ENCODE measurements around the gene AUTS2. TPM values are rescaled to one million over a fixed set of nuclear protein-coding genes. Genes with fewer than 3 reads are reported as not detected.

The AUTS2 gene
- total RNA-seq, 1 experiment from 2014 or later, result 256 TPM

GRCh38 chr7:70492625-70493024 is 894.4 kb downstream of the AUTS2 start:
- Mint-ChIP-seq H3K4me1 (peaks cover 0 to 1% of the 10 kb centered on the region in 2 experiments; a peak in 2 of 4 replicates), H3K27ac (no peak overlapping the region), H3K27me3 (ENCODE audit: low read depth) (no peaks in the 10 kb centered on the region; the same call in 1 of the 2 replicates), H3K4me3 (no peak overlapping the region), H3K36me3 (ENCODE audit: insufficient read depth in 1 of 3, low read depth in 3 of 3) (no peaks in the 10 kb centered on the region; a peak in 1 of 7 replicates), H3K9me3 (no peaks in the 10 kb centered on the region)
- no peak overlapping the region for H2AK5ac ChIP-seq (ENCODE audit: insufficient read length, low read length)
- H2AFZ ChIP-seq (ENCODE audit: low read length), result no peak overlapping the region
- H3K23me2 ChIP-seq (ENCODE audit: insufficient read length, low read depth, low read length, poor library complexity, severe bottlenecking), result no peaks in the 10 kb centered on the region
- H3K79me1 ChIP-seq (ENCODE audit: insufficient read depth, low read depth, low read length, poor library complexity, severe bottlenecking), result no peaks in the 10 kb centered on the region
- no peak overlapping the region for H4K8ac ChIP-seq (replicated peaks; ENCODE audit: insufficient read length, low read depth, low read length)
- no peak overlapping the region for H3K4me2 ChIP-seq (ENCODE audit: insufficient read depth, insufficient read length, low read length)
- no peak overlapping the region for H3K18ac ChIP-seq (ENCODE audit: insufficient read length, low read depth, low read length)
- H2BK120ac ChIP-seq (ENCODE audit: low read depth, low read length, poor library complexity, severe bottlenecking), result no peak overlapping the region
- H3K27ac ChIP-seq (ENCODE audit: insufficient read length, low read depth, low read length), result no peak overlapping the region
- no peak overlapping the region for H4K91ac ChIP-seq (ENCODE audit: insufficient read length, low read depth, low read length)
- no peak overlapping the region for H3T11ph ChIP-seq (ENCODE audit: low read length)
- H3K23ac ChIP-seq (ENCODE audit: insufficient read length, low read depth, low read length), result no peak overlapping the region
- H2BK15ac ChIP-seq (ENCODE audit: low read depth, low read length), result no peak overlapping the region
- no peak overlapping the region for H3K14ac ChIP-seq (ENCODE audit: insufficient read depth, low read length)
- no CpG with 5 or more reads among the region's 7 CpGs for WGBS (ENCODE audit: extremely low coverage, insufficient read length, low lambda C conversion rate)
- H3K4ac ChIP-seq (ENCODE audit: low read depth, low read length), result no peak overlapping the region
- no peak overlapping the region for H2BK5ac ChIP-seq (ENCODE audit: insufficient read length, low read length)
- H2BK12ac ChIP-seq (ENCODE audit: insufficient read length, low read depth, low read length), result no peak overlapping the region
- no peaks in the 10 kb centered on the region for H4K20me1 ChIP-seq (ENCODE audit: control insufficient read depth, insufficient read depth, insufficient read length)
- no peaks in the 10 kb centered on the region for H3K4me1 ChIP-seq (ENCODE audit: insufficient read depth, low read length)
- no peak overlapping the region for H4K5ac ChIP-seq (ENCODE audit: insufficient read length, low read depth, low read length)
- no peak overlapping the region for H3K56ac ChIP-seq (ENCODE audit: insufficient read length, low read depth, low read length)
- TF ChIP-seq CTCF (conservative IDR thresholded peaks at IDR 0.05), result peak; percentile 35; the same call in 1 of the 3 replicates
- H3K9ac ChIP-seq (ENCODE audit: extremely low read depth, insufficient read length, low read length), result no peak overlapping the region
- H2BK20ac ChIP-seq (ENCODE audit: low read depth, low read length, poor library complexity, severe bottlenecking), result no peak overlapping the region
- H3K27me3 ChIP-seq (ENCODE audit: insufficient read depth, low read length), result 0 out of 2 replicates have a peak, but pooled peaks cover 3% of the 10 kb centered on the region
- no peaks in the 10 kb centered on the region for H3K9me3 ChIP-seq (ENCODE audit: control insufficient read depth, low read depth, low read length)
- no peak for DNase-seq
- no peaks in the 10 kb centered on the region for H3K79me2 ChIP-seq (ENCODE audit: insufficient read depth, low read length)

Data from H9 (cell line).